Neural progenitor cell (in vitro differentiated cells): Measurements from ENCODE around the gene UQCR11. TPM values are rescaled to one million over a fixed set of nuclear protein-coding genes. Genes with fewer than 3 reads are reported as not detected.

Experiments
- DNase-seq: peaks from one replicate; pipeline ENCODE4 v3.0.0-alpha.2; 2016; ENCODE audit warnings: low spot score
- H2AFZ ChIP-seq: fragments of 200-600 bp; sonication (generic); replicated peaks from 2 replicates; pipeline ENCODE4 v1.6.1; 2016; ENCODE audit warnings: antibody characterized with exemption
- H3F3A ChIP-seq: fragments of 200-600 bp; sonication (generic); 2 replicates; pipeline ENCODE4 v1.6.1; 2016; ENCODE audit warnings: antibody characterized with exemption, low read depth
- H3K27ac ChIP-seq: fragments of 200-600 bp; sonication (generic); 2 replicates; pipeline ENCODE4 v1.5.1; 2016; ENCODE audit warnings: mild to moderate bottlenecking
- H3K27me3 ChIP-seq: fragments of 200-600 bp; sonication (generic); 2 replicates; pipeline ENCODE4 v1.6.1; 2016; ENCODE audit warnings: mild to moderate bottlenecking, moderate library complexity
- H3K36me3 ChIP-seq: fragments of 200-600 bp; sonication (generic); 2 replicates; pipeline ENCODE4 v1.5.1; 2016
- H3K4me1 ChIP-seq: fragments of 200-600 bp; sonication (generic); 2 replicates; pipeline ENCODE4 v1.6.1; 2016; ENCODE audit warnings: mixed run types
- H3K4me2 ChIP-seq: fragments of 200-600 bp; sonication (generic); 2 replicates; pipeline ENCODE4 v1.6.1; 2016
- H3K4me3 ChIP-seq: fragments of 200-600 bp; sonication (generic); 2 replicates; pipeline ENCODE4 v1.5.1; 2016
- H3K79me2 ChIP-seq: fragments of 200-600 bp; sonication (generic); 2 replicates; pipeline ENCODE4 v1.6.1; 2016; ENCODE audit warnings: low read depth
- H3K9ac ChIP-seq: fragments of 200-600 bp; sonication (generic); 2 replicates; pipeline ENCODE4 v1.6.1; 2016
- H3K9me3 ChIP-seq: fragments of 200-600 bp; sonication (generic); 2 replicates; pipeline ENCODE4 v1.5.1; 2016; ENCODE audit warnings: low read depth
- H4K20me1 ChIP-seq: fragments of 200-600 bp; sonication (generic); 2 replicates; pipeline ENCODE4 v1.6.1; 2016; ENCODE audit warnings: low read depth
- H3K27ac Mint-ChIP-seq: 3 replicates; pipeline ENCODE4 v1.8.0; 2021; ENCODE audit warnings: mixed read lengths
- H3K27me3 Mint-ChIP-seq: 2 replicates; pipeline ENCODE4 v1.8.0; 2022; ENCODE audit warnings: low read depth, mild to moderate bottlenecking, inconsistent platforms, moderate library complexity, mixed read lengths; ENCODE audit not compliant: insufficient read depth
- H3K36me3 Mint-ChIP-seq: 3 replicates; pipeline ENCODE4 v1.8.0; 2021; ENCODE audit warnings: mixed read lengths
- H3K4me1 Mint-ChIP-seq: 3 replicates; pipeline ENCODE4 v1.8.0; 2021; ENCODE audit warnings: mixed read lengths
- H3K4me3 Mint-ChIP-seq: 3 replicates; pipeline ENCODE4 v1.8.0; 2021; ENCODE audit warnings: mild to moderate bottlenecking, moderate library complexity, mixed read lengths
- H3K9me3 Mint-ChIP-seq: 3 replicates; pipeline ENCODE4 v1.8.0; 2020; ENCODE audit warnings: mixed read lengths
- EZH2 ChIP-seq: fragments of 200-600 bp; sonication (generic); IDR thresholded peaks from 2 replicates; pipeline ENCODE4 v1.6.1; 2017; ENCODE audit warnings: antibody characterized with exemption, mild to moderate bottlenecking, moderate library complexity
- EZH2phosphoT487 ChIP-seq: fragments of 200-600 bp; sonication (generic); IDR thresholded peaks from 2 replicates; pipeline ENCODE4 v1.6.1; 2017; ENCODE audit warnings: antibody characterized with exemption
- total RNA-seq: library from RNA; depleted of rRNA; stranded (reverse); fragments of >200 nt; gene quantifications from 2 replicates; pipeline ENCODE4 v1.2.3, GENCODE V29; 2015; ENCODE audit warnings: low replicate concordance
- TF ChIP-seq, protein P1 (sequence below): fragments of 200-600 bp; sonication (generic); IDR thresholded peaks from 2 replicates; pipeline ENCODE4 v1.5.1; 2017; ENCODE audit warnings: antibody characterized with exemption, mild to moderate bottlenecking

Gene UQCR11
- total RNA-seq, 1 donor from 2014 or later, result 37.4 TPM

DNA sequence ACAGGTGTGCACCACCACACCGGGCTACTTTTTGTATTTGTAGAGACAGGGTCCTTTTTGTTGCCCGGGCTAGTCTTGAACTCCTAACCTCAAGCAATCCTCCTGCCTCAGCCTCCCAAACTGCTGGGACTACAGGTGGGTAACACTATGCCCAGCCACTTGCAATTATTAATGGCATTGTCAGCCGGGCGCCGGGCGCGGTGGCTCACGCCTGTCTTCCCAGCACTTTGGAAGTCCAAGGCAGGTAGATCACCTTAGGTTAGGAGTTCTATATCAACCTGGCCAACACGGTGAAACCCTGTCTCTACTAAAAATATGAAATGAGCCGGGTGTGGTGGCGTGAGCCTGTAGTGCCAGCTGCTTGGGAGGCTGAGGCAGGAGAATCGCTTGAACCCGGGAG is 34.4 kb downstream of the UQCR11 start:
- Histone ChIP-seq H3K4me1 (peaks cover 3% of the 10 kb centered on the region), H3K79me2 (peaks cover 17% of the 10 kb centered on the region), H3K36me3 (no peaks in the 10 kb centered on the region), H3K9ac (no peak overlapping the region), H3F3A (peaks cover 14% of the 10 kb centered on the region), H4K20me1 (peaks cover 17% of the 10 kb centered on the region), H3K4me3 (no peak overlapping the region), H3K9me3 (no peaks in the 10 kb centered on the region), H3K27ac (no peak overlapping the region), H3K27me3 (peaks cover 23% of the 10 kb centered on the region), H2AFZ (no peak overlapping the region), H3K4me2 (no peak overlapping the region)
- peaks cover 7% of the 10 kb centered on the region for H3K4me1 Mint-ChIP-seq
- H3K27me3 Mint-ChIP-seq, result peaks cover 17% of the 10 kb centered on the region
- H3K9me3 Mint-ChIP-seq, result peaks cover 3% of the 10 kb centered on the region
- peaks cover 4% of the 10 kb centered on the region for H3K36me3 Mint-ChIP-seq
- no peak for TF ChIP-seq EZH2phosphoT487
- TF ChIP-seq, protein P1, sequence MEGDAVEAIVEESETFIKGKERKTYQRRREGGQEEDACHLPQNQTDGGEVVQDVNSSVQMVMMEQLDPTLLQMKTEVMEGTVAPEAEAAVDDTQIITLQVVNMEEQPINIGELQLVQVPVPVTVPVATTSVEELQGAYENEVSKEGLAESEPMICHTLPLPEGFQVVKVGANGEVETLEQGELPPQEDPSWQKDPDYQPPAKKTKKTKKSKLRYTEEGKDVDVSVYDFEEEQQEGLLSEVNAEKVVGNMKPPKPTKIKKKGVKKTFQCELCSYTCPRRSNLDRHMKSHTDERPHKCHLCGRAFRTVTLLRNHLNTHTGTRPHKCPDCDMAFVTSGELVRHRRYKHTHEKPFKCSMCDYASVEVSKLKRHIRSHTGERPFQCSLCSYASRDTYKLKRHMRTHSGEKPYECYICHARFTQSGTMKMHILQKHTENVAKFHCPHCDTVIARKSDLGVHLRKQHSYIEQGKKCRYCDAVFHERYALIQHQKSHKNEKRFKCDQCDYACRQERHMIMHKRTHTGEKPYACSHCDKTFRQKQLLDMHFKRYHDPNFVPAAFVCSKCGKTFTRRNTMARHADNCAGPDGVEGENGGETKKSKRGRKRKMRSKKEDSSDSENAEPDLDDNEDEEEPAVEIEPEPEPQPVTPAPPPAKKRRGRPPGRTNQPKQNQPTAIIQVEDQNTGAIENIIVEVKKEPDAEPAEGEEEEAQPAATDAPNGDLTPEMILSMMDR, result no peak
- TF ChIP-seq EZH2, result no peak
- no peak overlapping the region for H3K4me3 Mint-ChIP-seq
- no peak overlapping the region for H3K27ac Mint-ChIP-seq
- no peak for DNase-seq

DNA sequence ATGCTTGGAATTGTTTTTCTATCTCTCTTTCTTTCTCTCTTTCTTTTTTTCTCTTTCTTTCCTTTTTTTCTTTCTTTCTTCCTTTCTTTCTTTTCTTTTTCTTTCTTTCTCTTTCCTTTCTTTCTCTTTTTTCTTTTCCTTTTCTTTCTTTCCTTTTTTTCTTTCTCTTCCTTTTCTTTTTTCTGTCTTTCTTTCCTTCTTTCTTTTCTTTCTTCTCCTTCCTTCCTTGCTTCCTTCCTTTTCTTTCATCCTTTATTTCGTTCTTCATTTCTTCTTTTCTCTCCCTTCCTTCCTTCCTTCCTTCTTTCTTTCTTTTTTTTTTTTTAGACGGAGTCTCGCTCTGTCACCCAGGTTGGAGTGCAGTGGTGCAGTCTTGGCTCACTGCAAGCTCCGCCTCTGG is 35.3 kb downstream of the UQCR11 start:
- TF ChIP-seq EZH2phosphoT487, result no peak
- TF ChIP-seq EZH2, result no peak
- TF ChIP-seq, protein P1, result no peak
- Histone ChIP-seq H3K36me3 (no peaks in the 10 kb centered on the region), H3K27me3 (peaks cover 23% of the 10 kb centered on the region), H2AFZ (no peak overlapping the region), H3K4me2 (no peak overlapping the region), H3K4me1 (peaks cover 11% of the 10 kb centered on the region), H4K20me1 (peaks cover 26% of the 10 kb centered on the region), H3K4me3 (no peak overlapping the region), H3F3A (peaks cover 14% of the 10 kb centered on the region), H3K9me3 (no peaks in the 10 kb centered on the region), H3K9ac (no peak overlapping the region), H3K27ac (no peak overlapping the region), H3K79me2 (peaks cover 25% of the 10 kb centered on the region)
- Mint-ChIP-seq H3K27me3 (peaks cover 17% of the 10 kb centered on the region), H3K36me3 (peaks cover 5% of the 10 kb centered on the region), H3K9me3 (peaks cover 3% of the 10 kb centered on the region), H3K4me3 (peak overlapping the region; percentile 47), H3K4me1 (peaks cover 7% of the 10 kb centered on the region), H3K27ac (no peak overlapping the region)
- DNase-seq, result no peak

DNA sequence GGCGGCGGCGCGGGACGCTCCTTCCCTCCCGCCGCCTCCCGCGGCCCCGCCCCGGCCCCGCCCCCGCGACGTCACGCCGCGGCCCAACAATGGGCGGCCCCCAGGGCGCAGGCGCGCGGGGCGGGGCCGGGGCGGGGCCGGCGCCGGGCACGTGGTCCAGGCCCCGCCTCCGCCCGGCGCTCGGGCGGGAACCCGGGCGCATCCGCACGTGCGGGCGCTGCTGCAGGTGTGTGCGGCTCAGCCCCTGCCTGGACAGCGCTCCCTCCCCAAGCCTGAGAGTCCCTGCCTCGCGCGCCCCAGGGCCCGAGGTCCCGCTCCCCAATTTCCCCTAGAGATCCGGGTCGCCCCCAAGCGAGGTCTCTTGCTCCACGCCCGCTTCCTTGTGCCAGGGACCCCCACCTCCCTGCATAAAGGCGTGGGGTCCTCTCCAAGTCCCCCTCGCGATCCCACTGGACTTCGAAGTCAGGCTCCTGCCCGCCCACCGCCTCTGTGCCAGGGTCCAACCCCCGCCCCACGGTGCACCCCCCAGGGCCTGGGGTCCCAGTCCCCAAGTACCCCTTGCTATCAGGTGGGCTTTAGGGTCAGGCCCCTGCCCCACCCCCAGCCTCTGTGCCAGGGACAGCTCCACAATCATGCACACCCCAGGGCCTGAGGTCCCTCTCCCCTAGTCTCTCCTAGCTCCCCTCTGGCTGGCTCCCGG is 36.8 kb downstream of the UQCR11 start, which contains the start of gene MEX3D:
Gene MEX3D, minus strand, starts transcription at position 6 of the 700 bp plus-strand sequence. CDS start 267 bp downstream, outside the sequence.
- H3K27ac Mint-ChIP-seq, result no peak within 1 kb of the TSS
- H3K36me3 Mint-ChIP-seq, result peaks cover 7% of the 10 kb centered on the region
- Histone ChIP-seq H3K27ac (peak within 1 kb of the TSS; percentile 89), H3K9me3 (no peaks in the 10 kb centered on the region), H3F3A (peaks cover 14% of the 10 kb centered on the region), H3K36me3 (no peaks in the 10 kb centered on the region), H3K9ac (peak within 1 kb of the TSS; percentile 86), H3K4me3 (peak within 1 kb of the TSS; percentile 76), H4K20me1 (peaks cover 41% of the 10 kb centered on the region), H3K4me2 (peak within 1 kb of the TSS; percentile 91), H2AFZ (no peak within 1 kb of the TSS), H3K27me3 (peaks cover 23% of the 10 kb centered on the region), H3K4me1 (peaks cover 11% of the 10 kb centered on the region), H3K79me2 (peaks cover 41% of the 10 kb centered on the region)
- H3K4me1 Mint-ChIP-seq, result peaks cover 12% of the 10 kb centered on the region
- H3K9me3 Mint-ChIP-seq, result peaks cover 3% of the 10 kb centered on the region
- H3K4me3 Mint-ChIP-seq, result peak within 1 kb of the TSS; percentile 85
- peaks cover 17% of the 10 kb centered on the region for H3K27me3 Mint-ChIP-seq
- TF ChIP-seq, protein P1, result no peak
- TF ChIP-seq EZH2 (no peak), EZH2phosphoT487 (no peak)
- DNase-seq, result peak; percentile 90
